D341Med (cell line): ENCODE measurements around the gene TFF1.
"Not testable (repeated sequence)": the region's sequence is repeated elsewhere in the genome, so short reads cannot be mapped to it uniquely, and the experiment has no call there.

Experiments used
- DNase-seq: peaks from one replicate; pipeline ENCODE4 v3.0.0; 2012; ENCODE audit warnings: low spot score

Gene TFF1

GRCh38 chr21:42366292-42367010, at the start of gene TFF1:
Gene TFF1 (minus strand): TSS chr21:42366535. CDS start chr21:42366495, 40 bp downstream.
- DNase-seq = no peak

- no peak for DNase-seq
These were observed 48.8 kb upstream of the TFF1 start for GRCh38 chr21:42414928-42415769.

DNA sequence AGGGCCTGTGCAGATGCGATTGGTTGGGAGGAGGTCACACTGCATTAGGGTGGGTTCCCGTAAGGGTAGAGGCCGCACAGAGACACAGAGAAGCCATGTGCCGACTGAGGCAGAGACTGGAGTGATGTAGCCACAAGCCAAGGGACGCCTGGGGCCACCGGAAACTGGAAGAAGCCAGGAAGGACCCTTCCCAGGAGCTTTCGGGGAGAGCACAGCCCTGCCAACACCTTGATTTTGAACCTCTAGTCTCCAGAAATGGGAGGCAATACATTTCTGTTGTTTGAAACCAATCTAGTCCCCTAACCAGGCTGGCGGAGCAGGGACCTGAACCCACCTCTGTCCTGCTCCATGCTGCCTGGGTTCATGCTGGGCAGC, 48.2 kb upstream of the TFF1 start:
- no peak for DNase-seq

- DNase-seq = no peak
These were observed 47.7 kb upstream of the TFF1 start for GRCh38 chr21:42414066-42414465.

- no peak for DNase-seq
These were observed 47.2 kb upstream of the TFF1 start for GRCh38 chr21:42413500-42413899.

DNA sequence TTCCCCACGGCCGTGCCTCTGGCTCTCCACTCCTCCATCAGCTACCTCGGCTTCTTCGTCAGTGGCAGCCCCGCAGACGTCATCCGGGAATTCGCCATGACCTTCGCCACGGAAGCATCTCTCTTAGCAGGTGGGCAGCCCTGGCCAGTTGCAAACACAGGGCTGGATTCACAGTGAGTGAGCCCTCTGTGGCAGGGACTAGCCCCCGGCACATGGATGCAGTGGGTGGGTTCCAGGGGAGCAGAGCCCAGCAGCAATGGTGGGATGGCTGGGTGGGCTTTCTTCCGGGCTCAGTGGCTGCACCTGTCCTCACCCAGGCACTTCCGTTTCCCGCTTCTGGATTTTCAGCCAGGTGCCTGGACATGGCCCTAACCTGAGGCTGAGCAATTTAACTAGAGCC, 46.8 kb upstream of the TFF1 start:
- no peak for DNase-seq

GRCh38 chr21:42412636-42412933, 46.2 kb upstream of the TFF1 start:
- DNase-seq = no peak

DNA sequence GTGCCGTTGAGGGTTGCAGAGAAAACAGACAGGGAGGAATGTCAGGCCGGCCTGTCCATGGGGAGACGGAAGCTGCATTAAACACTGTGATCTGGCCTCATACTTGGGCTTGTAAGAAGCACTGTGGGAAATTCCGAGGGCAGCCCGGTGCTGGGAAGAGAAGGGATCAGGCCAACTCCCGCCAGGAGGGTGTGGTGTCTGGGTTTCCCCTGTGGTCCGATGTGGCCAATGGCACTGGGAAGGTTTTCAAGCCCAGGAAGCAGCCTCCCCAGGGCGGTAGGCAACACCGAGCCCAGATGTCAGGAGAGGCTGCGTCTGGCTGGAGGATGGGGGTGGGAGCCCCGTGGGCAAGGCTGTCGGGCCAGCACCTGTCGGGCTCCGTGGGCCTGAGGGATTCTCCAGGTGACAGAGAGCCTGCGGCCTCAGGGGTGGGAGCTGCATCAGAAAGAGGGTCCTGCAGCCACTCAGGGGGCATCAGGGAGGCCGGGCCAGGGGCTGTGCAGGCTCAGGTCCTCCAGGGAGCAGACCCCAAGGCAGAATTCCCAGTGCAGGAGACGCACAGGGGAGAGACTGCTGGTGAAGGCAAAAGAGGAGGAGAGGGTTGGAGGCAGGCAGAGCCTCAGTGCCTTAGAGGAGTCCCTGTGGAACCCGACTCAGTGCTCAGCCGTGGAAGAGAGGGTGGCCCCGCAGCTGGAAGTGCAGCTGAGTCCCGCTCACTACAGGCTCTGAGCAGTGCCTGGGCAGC, 45.7 kb upstream of the TFF1 start:
- DNase-seq = no peak

- no peak for DNase-seq
These were observed 45.0 kb upstream of the TFF1 start for GRCh38 chr21:42411197-42411869.

DNA sequence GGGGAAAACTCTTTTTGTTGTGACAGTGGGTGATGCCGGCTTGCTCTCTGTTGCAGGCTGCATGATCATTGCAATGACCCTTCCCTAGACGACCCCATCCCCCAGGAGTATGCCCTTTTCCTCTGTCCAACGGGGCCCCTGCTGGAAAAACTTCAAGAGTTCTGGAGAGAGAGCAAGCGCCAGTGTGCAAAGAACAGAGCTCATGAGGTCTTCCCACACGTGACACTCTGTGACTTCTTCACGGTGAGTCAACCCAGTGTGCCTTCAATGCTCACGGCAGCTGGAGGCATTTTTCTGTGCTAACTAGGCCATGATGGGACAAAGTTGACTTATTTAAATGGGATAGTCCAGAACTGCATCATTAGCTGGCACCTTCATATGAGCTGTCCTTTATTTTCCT, 43.0 kb upstream of the TFF1 start:
- DNase-seq = no peak

GRCh38 chr21:42408718-42409117, 42.4 kb upstream of the TFF1 start:
- not testable (repeated sequence) for DNase-seq

DNA sequence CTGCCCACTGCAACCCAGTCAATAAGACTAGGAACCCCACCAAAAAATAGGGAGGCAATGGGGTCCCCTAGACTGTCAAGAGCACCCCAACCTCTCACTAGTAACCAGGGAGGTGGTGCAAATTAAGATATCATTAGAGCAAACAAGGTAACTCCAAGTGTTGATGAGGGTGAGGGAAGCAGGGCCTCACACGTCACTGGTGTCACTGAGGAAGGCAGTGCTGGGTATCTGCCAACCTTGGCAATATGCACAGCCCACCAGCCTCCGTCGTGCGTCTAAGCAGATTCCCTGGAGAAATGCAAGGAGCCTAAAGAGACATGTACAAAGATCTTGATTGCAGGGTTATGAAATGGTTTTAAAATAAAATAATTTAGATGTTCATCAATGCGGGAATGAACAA, 41.1 kb upstream of the TFF1 start:
- DNase-seq = no peak

- DNase-seq = no peak
These were observed 40.5 kb upstream of the TFF1 start for GRCh38 chr21:42406866-42407265.

GRCh38 chr21:42406201-42406621, 39.9 kb upstream of the TFF1 start:
- DNase-seq = no peak

- DNase-seq = no peak
These were observed 39.0 kb upstream of the TFF1 start for GRCh38 chr21:42405064-42406013.

- DNase-seq = no peak
These were observed 38.2 kb upstream of the TFF1 start for GRCh38 chr21:42404539-42404938.

GRCh38 chr21:42403611-42404231, 37.4 kb upstream of the TFF1 start, which contains the start of gene UBASH3A:
Gene UBASH3A (plus strand): TSS chr21:42403902. CDS start chr21:42403946, 44 bp downstream.
- DNase-seq = no peak

DNA sequence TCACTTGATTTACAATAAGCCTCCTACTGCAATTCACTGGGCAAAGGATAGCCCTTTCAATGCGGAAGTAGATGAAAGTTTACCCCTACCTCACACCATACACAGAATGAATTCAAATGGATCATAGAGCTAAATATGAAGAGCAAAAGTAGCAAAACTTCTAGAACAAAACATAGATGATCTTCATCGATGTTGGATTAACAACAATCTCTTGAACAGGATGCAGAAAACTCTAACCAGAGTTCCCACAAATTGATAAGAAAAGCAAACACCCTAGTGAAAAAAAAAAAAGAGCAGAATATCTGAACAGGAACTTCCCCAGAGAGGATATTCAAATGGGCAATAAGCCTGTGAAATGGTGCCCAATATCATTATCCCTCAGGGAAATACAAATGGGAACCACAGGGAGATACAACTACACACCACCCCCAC, 35.5 kb upstream of the TFF1 start:
- DNase-seq = no peak

DNA sequence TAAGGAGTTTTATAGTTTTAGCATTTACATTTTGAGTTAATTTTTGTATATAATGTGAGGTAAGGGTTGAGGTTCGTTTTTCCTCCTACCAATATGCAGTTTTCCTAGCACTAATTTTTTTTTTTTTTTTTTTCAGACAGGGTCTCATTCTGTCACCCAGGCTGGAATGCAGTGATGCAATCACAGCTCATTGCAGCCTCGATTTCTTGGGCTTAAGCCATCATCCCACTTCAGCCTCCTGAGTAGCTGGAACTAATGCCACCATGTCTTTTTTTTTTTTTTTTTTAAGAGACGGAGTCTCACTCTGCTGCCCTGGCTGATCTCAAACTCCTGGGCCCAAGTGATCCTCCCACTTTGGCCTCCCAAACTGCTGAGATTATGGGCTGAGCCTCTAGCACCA, 34.8 kb upstream of the TFF1 start:
- no peak for DNase-seq

GRCh38 chr21:42400525-42400924, 34.2 kb upstream of the TFF1 start:
- no peak for DNase-seq
